HCT116 (cell line): ENCODE data around the gene HNRNPK. TPM values are rescaled to one million over a fixed set of nuclear protein-coding genes. Genes with fewer than 3 reads are reported as not detected.

ENCODE experiments used
- ATAC-seq: fragments of 200-7000 bp; cut with Tn5 transposase; 2 replicates; pipeline ENCODE4 v1.9.1; 2020; ENCODE audit warnings: mild to moderate bottlenecking, moderate library complexity
- BruUV-seq: library from RNA; stranded (reverse); fragments of 400-500 nt; replicated peaks from 2 replicates; lab custom pipeline; 2021; lab: Mats Ljungman, UMichigan
- CTCF ChIA-PET: fragments of 300-600 bp; sonication (Branson Sonifier 250); formaldehyde crosslinking; loops from one replicate; lab custom pipeline; 2021; ENCODE audit warnings: antibody characterized with exemption; lab: Charles Lee
- POLR2A ChIA-PET: fragments of 300-600, 350-600 bp; sonication (Branson Sonifier 250); formaldehyde crosslinking; loops from one replicate; lab custom pipeline; 2021; ENCODE audit warnings: antibody characterized with exemption; lab: Charles Lee
- RAD21 ChIA-PET, 2 experiments: fragments of 300-600 bp; sonication (Branson Sonifier 250); formaldehyde crosslinking; loops; one replicate each; lab custom pipeline; 2023; ENCODE audit warnings: low total read pairs in 2 of 2; ENCODE audit not compliant: uncharacterized antibody in 2 of 2, unreplicated experiment in 2 of 2, low non-redundant PET in 1 of 2; lab: Charles Lee
- DNase-seq: peaks from one replicate; pipeline ENCODE4 v3.0.0-alpha.2; 2010; ENCODE audit warnings: low read depth, low spot score
- H2AFZ ChIP-seq: fragments of 200-600 bp; shearing (Covaris generic), sonication (generic); 2 replicates; pipeline ENCODE4 v1.6.1; 2017; ENCODE audit warnings: low read depth, mixed run types, mixed read lengths, antibody characterized with exemption, low read length; ENCODE audit not compliant: poor library complexity, severe bottlenecking
- H3K27ac ChIP-seq: 2 replicates; pipeline ENCODE4 v1.5.1; 2012; ENCODE audit warnings: low read depth, low read length
- H3K27me3 ChIP-seq: fragments of 200-600 bp; sonication (generic); 2 replicates; pipeline ENCODE4 v1.6.1; 2016; ENCODE audit warnings: mixed run types, low read length, mixed read lengths; ENCODE audit not compliant: insufficient read depth
- H3K36me3 ChIP-seq, 2 experiments: fragments of 200-500 bp in 1 of 2; fragments of 200-600 bp in 1 of 2; sonication (Bioruptor generic) in 1 of 2; sonication (generic) in 1 of 2; 2 replicates each; pipeline versions ENCODE4 v1.5.1 to v1.6.1; 2014 to 2016; ENCODE audit warnings: low read length in 2 of 2, inconsistent platforms in 1 of 2, mixed read lengths in 1 of 2, mixed run types in 1 of 2; ENCODE audit not compliant: insufficient read depth in 2 of 2, control insufficient read depth in 1 of 2
- H3K4me1 ChIP-seq, 2 experiments: fragments of 200-600 bp in 1 of 2; sonication (generic) in 1 of 2; 2 replicates each; pipeline versions ENCODE4 v1.5.1 to v1.6.1; 2012 to 2017; ENCODE audit warnings: low read length in 2 of 2, inconsistent platforms in 1 of 2, mild to moderate bottlenecking in 1 of 2, mixed read lengths in 1 of 2, mixed run types in 1 of 2, moderate library complexity in 1 of 2; ENCODE audit not compliant: insufficient read depth in 2 of 2, control insufficient read depth in 1 of 2
- H3K4me2 ChIP-seq: fragments of 200-600 bp; sonication (generic); 2 replicates; pipeline ENCODE4 v1.6.1; 2017; ENCODE audit warnings: mixed run types, low read length, mixed read lengths
- H3K4me3 ChIP-seq, 2 experiments: fragments of 200-600 bp in 1 of 2; sonication (generic) in 1 of 2; replicated peaks in 1 of 2; 2 replicates each; pipeline ENCODE4 v1.5.1; 2011 to 2016; ENCODE audit warnings: low read length in 2 of 2, control low read depth in 1 of 2, low read depth in 1 of 2, mild to moderate bottlenecking in 1 of 2, mixed read lengths in 1 of 2, mixed run types in 1 of 2
- H3K79me2 ChIP-seq: fragments of 200-600 bp; sonication (generic); 2 replicates; pipeline ENCODE4 v1.6.1; 2017; ENCODE audit warnings: mild to moderate bottlenecking, mixed run types, low read length, moderate library complexity, mixed read lengths; ENCODE audit not compliant: insufficient read depth
- H3K9ac ChIP-seq: fragments of 200-600 bp; sonication (generic); 2 replicates; pipeline ENCODE4 v1.6.1; 2016; ENCODE audit warnings: low read length, mixed read lengths
- H3K9me2 ChIP-seq: fragments of 200-600 bp; sonication (generic), shearing (Covaris generic); 2 replicates; pipeline ENCODE4 v1.6.1; 2017; ENCODE audit warnings: mixed run types, mild to moderate bottlenecking, moderate library complexity; ENCODE audit not compliant: insufficient read depth
- H3K9me3 ChIP-seq, 2 experiments: fragments of 200-500 bp in 1 of 2; fragments of 200-600 bp in 1 of 2; sonication (Bioruptor generic) in 1 of 2; sonication (generic) in 1 of 2; 2 replicates each; pipeline ENCODE4 v1.6.1; 2014 to 2017; ENCODE audit warnings: low read length in 2 of 2, mixed read lengths in 2 of 2, inconsistent platforms in 1 of 2, low read depth in 1 of 2, mild to moderate bottlenecking in 1 of 2, mixed run types in 1 of 2, moderate library complexity in 1 of 2; ENCODE audit not compliant: control insufficient read depth in 1 of 2, insufficient read depth in 1 of 2
- H4K20me1 ChIP-seq: fragments of 200-600 bp; sonication (generic), shearing (Covaris generic); 2 replicates; pipeline ENCODE4 v1.6.1; 2017; ENCODE audit warnings: mixed run types, mild to moderate bottlenecking, moderate library complexity; ENCODE audit not compliant: insufficient read depth
- ATF3 ChIP-seq: IDR thresholded peaks from 2 replicates; pipeline ENCODE4 v1.6.1; 2012
- EZH2 ChIP-seq: fragments of 200-600 bp; sonication (generic); IDR thresholded peaks from 2 replicates; pipeline ENCODE4 v1.6.1; 2017; ENCODE audit warnings: antibody characterized with exemption, mixed run types
- EZH2phosphoT487 ChIP-seq: fragments of 200-600 bp; IDR thresholded peaks from 2 replicates; pipeline ENCODE4 v1.6.1; 2018; ENCODE audit warnings: antibody characterized with exemption, borderline replicate concordance
- FOSL1 ChIP-seq: IDR thresholded peaks from 2 replicates; pipeline ENCODE4 v1.6.1; 2012; ENCODE audit warnings: low read depth
- JUND ChIP-seq: IDR thresholded peaks from 2 replicates; pipeline ENCODE4 v1.6.1; 2012
- RAD21 ChIP-seq: IDR thresholded peaks from 2 replicates; pipeline ENCODE4 v1.6.1; 2012; ENCODE audit warnings: low read depth, mild to moderate bottlenecking
- REST ChIP-seq: IDR thresholded peaks from 2 replicates; pipeline ENCODE4 v1.6.1; 2012; ENCODE audit warnings: low read depth
- SIN3A ChIP-seq: IDR thresholded peaks from 2 replicates; pipeline ENCODE4 v1.6.1; 2012; ENCODE audit warnings: low read depth
- SP1 ChIP-seq: IDR thresholded peaks from 2 replicates; pipeline ENCODE4 v1.6.1; 2012; ENCODE audit warnings: low read depth
- SRF ChIP-seq: IDR thresholded peaks from 2 replicates; pipeline ENCODE4 v1.6.1; 2012; ENCODE audit warnings: low read depth
- YY1 ChIP-seq: IDR thresholded peaks from 2 replicates; pipeline ENCODE4 v1.6.1; 2011; ENCODE audit warnings: low read length, low read depth, moderate library complexity, mild to moderate bottlenecking; ENCODE audit not compliant: insufficient replicate concordance; ENCODE audit errors: extremely low read depth
- ZFX ChIP-seq: fragments of 450-650 bp; IDR thresholded peaks from 2 replicates; pipeline ENCODE4 v1.6.1; 2017
- intact Hi-C: fragments of 100-400 bp; cut with micrococcal nuclease; formaldehyde crosslinking; loops from 2 replicates; pipeline ENCODE4 v1.10.0; 2022
- total RNA-seq: library from RNA; stranded (reverse); gene quantifications from one replicate; pipeline ENCODE4 v1.2.1, GENCODE V29; 2021; ENCODE audit not compliant: unreplicated experiment

Gene HNRNPK
- total RNA-seq, 1 experiment from 2014 or later: 624 TPM

GRCh38 chr9:83932011-83932410, 48.0 kb downstream of the HNRNPK start (continued):
- no peak for TF ChIP-seq REST

GRCh38 chr9:83930881-83931280, 49.1 kb downstream of the HNRNPK start:
- no peaks in the 10 kb centered on the region for H3K9me2 ChIP-seq
- no peak for TF ChIP-seq EZH2
- no peak for TF ChIP-seq REST
- TF ChIP-seq SRF: no peak
- TF ChIP-seq SP1: no peak
- no peak for TF ChIP-seq EZH2phosphoT487
- no peak for TF ChIP-seq JUND
- TF ChIP-seq ATF3: no peak
- TF ChIP-seq FOSL1: no peak
- TF ChIP-seq ZFX: no peak
- no peak for TF ChIP-seq RAD21
- no peak for TF ChIP-seq SIN3A
- no peak for TF ChIP-seq YY1
- ATAC-seq: no peak
- RAD21 ChIA-PET: no interaction called here
- H3K9me3 ChIP-seq: no peaks in the 10 kb centered on the region
- no peak overlapping the region for H3K4me3 ChIP-seq
- no peak overlapping the region for H2AFZ ChIP-seq
- H3K4me1 ChIP-seq: peaks cover 7 to 11% of the 10 kb centered on the region in 2 experiments; a peak in 3 of 4 replicates
- intact Hi-C loops: loop anchor here (10.0 kb wide), 2 partner anchors 464 to 1214 kb away; no protein-coding TSS in a partner anchor
- no peaks in the 10 kb centered on the region for H3K79me2 ChIP-seq
- no peak overlapping the region for H3K9ac ChIP-seq
- H3K4me2 ChIP-seq: no peak overlapping the region
- H3K36me3 ChIP-seq: no peaks in the 10 kb centered on the region
- no peaks in the 10 kb centered on the region for H3K27me3 ChIP-seq
- BruUV-seq: no TSS peak
- no peaks in the 10 kb centered on the region for H4K20me1 ChIP-seq
- H3K27ac ChIP-seq: no peak overlapping the region
- POLR2A ChIA-PET: no interaction called here
- CTCF ChIA-PET: no interaction called here
- DNase-seq: no peak
